ENCODE measurements around the gene GLB1L3.

DNA sequence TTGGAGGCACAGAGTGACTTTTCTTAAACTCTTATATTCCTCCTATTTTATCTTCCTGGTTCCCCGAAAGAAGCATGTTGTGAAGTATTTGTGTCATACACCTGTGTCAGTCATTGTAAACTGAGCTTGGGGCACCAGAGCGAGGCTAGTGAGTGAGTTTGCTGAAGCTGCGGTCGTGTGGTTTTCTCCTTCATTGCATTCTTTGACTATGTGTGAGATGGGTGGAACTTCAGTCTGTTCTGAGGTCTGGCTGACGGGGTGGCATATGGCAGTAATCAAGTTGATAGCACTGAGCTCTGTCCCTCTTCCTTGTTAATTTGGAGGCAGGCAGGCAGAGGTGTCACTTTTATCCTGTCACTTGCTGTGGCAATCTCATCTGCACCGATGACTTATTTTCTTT is 47.6 kb upstream of the GLB1L3 start:
- TF ChIP-seq, protein P1, sequence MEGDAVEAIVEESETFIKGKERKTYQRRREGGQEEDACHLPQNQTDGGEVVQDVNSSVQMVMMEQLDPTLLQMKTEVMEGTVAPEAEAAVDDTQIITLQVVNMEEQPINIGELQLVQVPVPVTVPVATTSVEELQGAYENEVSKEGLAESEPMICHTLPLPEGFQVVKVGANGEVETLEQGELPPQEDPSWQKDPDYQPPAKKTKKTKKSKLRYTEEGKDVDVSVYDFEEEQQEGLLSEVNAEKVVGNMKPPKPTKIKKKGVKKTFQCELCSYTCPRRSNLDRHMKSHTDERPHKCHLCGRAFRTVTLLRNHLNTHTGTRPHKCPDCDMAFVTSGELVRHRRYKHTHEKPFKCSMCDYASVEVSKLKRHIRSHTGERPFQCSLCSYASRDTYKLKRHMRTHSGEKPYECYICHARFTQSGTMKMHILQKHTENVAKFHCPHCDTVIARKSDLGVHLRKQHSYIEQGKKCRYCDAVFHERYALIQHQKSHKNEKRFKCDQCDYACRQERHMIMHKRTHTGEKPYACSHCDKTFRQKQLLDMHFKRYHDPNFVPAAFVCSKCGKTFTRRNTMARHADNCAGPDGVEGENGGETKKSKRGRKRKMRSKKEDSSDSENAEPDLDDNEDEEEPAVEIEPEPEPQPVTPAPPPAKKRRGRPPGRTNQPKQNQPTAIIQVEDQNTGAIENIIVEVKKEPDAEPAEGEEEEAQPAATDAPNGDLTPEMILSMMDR (IDR thresholded peaks at IDR 0.05) = no peak
- TF ChIP-seq EZH2 (IDR thresholded peaks at IDR 0.05) = no peak
- no peak for TF ChIP-seq EZH2phosphoT487 (IDR thresholded peaks at IDR 0.05)

Measured in neural progenitor cell (in vitro differentiated cells).